ENCODE results near the gene ACTL7A. TPM values are rescaled to one million over a fixed set of nuclear protein-coding genes. Genes with fewer than 3 reads are reported as not detected.

ACTL7A gene
- total and polyA plus RNA-seq, 2 of the 13 experiments (the other 11 are each of a cell fraction or from before 2014, with no cell fraction given) = not detected

DNA sequence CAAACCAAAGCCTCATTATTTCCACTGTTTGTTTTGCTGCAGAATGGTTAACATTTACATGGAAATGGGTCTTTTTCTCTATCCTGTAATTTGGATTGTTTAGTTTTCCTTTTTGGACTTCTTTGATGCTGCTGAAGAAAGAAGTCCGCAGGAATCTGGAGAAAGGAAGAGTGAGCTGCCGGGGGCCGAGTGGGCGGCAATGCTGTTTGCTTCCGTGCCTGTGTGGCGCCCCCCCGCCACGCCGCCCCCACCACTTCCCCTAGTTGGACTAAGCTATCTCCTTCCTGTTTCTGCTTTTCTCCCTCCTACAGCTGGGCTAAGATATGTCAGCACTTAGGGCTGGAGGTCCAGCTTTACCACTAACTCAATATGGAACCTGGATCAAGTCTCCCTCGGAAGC is 46.0 kb upstream of the ACTL7A start:
- in situ Hi-C loops (cut with HindIII; ENCODE audit: extremely low pct_ligation_motif_present, low pct_unique_long_range_greater_than_20kb) (loop anchor here (25.0 kb wide), 1 partner anchor 1329 kb away; the partner anchor contains the start of gene KLF4), intact Hi-C loops (cut with micrococcal nuclease; ENCODE audit: unreplicated experiment) (no loop called here)
- DNase-seq (ENCODE audit: low spot score) = peak; percentile 60
- H3K79me2 ChIP-seq (ENCODE audit: insufficient read depth, low read length) = no peaks in the 10 kb centered on the region
- ATAC-seq = peak; percentile 56
- POLR2A ChIA-PET = no interaction called here
- CTCF ChIA-PET (ENCODE audit: low intra/inter-chr PET ratio, low total read pairs) = no interaction called here
- no peaks in the 10 kb centered on the region for H4K20me1 ChIP-seq (ENCODE audit: insufficient read depth, low read length)
- 11% methylated on average over 10 of the region's 10 CpGs for WGBS (ENCODE audit: low lambda C conversion rate)
- peak overlapping the region; percentile 3 to 17 (median 16); a peak in 4 of 6 replicates for H3K4me3 ChIP-seq (replicated peaks in 1 of 3; ENCODE audit: insufficient read depth in 1 of 3, low read depth in 2 of 3, low read length in 3 of 3)
- H3K4me1 ChIP-seq (ENCODE audit: insufficient read depth, low read length) = peaks cover 52% of the 10 kb centered on the region
- 0 out of 2 replicates have a peak overlapping the region, but pooled peaks have one; percentile 5 for H3K9ac ChIP-seq (ENCODE audit: insufficient read depth, low read depth, low read length)
- no TSS peak for BruUV-seq (replicated peaks)
- peak overlapping the region; percentile 5 for H3K27ac ChIP-seq (ENCODE audit: extremely low read length, insufficient read depth, low read length)
- peak overlapping the region; percentile 28 for H2AFZ ChIP-seq (ENCODE audit: low read length)
- H3K36me3 ChIP-seq (replicated peaks in 1 of 2; ENCODE audit: control insufficient read depth in 1 of 2, insufficient read depth in 2 of 2, low read length in 2 of 2) = no peaks in the 10 kb centered on the region
- H3K9me3 ChIP-seq (ENCODE audit: low read length) = no peaks in the 10 kb centered on the region
- no peaks in the 10 kb centered on the region for H3K27me3 ChIP-seq (ENCODE audit: control insufficient read depth in 1 of 2, insufficient read depth in 2 of 2, low read length in 2 of 2)
- FAIRE-seq = peak; percentile 32
- peak overlapping the region; percentile 55 for H3K4me2 ChIP-seq (ENCODE audit: low read depth, low read length)
- TF ChIP-seq, protein P1, sequence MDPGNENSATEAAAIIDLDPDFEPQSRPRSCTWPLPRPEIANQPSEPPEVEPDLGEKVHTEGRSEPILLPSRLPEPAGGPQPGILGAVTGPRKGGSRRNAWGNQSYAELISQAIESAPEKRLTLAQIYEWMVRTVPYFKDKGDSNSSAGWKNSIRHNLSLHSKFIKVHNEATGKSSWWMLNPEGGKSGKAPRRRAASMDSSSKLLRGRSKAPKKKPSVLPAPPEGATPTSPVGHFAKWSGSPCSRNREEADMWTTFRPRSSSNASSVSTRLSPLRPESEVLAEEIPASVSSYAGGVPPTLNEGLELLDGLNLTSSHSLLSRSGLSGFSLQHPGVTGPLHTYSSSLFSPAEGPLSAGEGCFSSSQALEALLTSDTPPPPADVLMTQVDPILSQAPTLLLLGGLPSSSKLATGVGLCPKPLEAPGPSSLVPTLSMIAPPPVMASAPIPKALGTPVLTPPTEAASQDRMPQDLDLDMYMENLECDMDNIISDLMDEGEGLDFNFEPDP (CRISPR knock-in tag; conservative IDR thresholded peaks at IDR 0.05) = no peak
- TF ChIP-seq REPIN1 (CRISPR knock-in tag; IDR thresholded peaks at IDR 0.05; ENCODE audit: borderline replicate concordance, low read depth) = no peak
- no peak for TF ChIP-seq SOX13 (IDR thresholded peaks at IDR 0.05)
- peak in 1 of 2 experiments; percentile 58; a peak in 2 of 4 replicates for TF ChIP-seq SOX13 (CRISPR knock-in tag; conservative IDR thresholded peaks at IDR 0.05 in 1 of 2, IDR thresholded peaks at IDR 0.05 in 1 of 2)
- TF ChIP-seq HNRNPK (IDR thresholded peaks at IDR 0.05; ENCODE audit: low read depth, low read length, poor library complexity, severe bottlenecking) = no peak
- TF ChIP-seq ZNF710 (CRISPR knock-in tag; IDR thresholded peaks at IDR 0.05; ENCODE audit: borderline replicate concordance) = peak; percentile 58; the same call in 1 of the 2 replicates
- TF ChIP-seq, protein P2, sequence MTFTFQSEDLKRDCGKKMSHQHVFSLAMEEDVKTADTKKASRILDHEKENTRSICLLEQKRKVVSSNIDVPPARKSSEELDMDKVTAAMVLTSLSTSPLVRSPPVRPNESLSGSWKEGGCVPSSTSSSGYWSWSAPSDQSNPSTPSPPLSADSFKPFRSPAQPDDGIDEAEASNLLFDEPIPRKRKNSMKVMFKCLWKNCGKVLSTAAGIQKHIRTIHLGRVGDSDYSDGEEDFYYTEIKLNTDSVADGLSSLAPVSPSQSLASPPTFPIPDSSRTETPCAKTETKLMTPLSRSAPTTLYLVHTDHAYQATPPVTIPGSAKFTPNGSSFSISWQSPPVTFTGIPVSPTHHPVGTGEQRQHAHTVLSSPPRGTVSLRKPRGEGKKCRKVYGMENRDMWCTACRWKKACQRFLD (CRISPR knock-in tag; IDR thresholded peaks at IDR 0.05; ENCODE audit: borderline replicate concordance) = no peak
- TF ChIP-seq SAP130 (CRISPR knock-in tag; IDR thresholded peaks at IDR 0.05; ENCODE audit: low read depth) = no peak; the same call in 1 of the 2 replicates
- TF ChIP-seq CTCF (CRISPR knock-in tag; IDR thresholded peaks at IDR 0.05) = 0 out of 2 replicates have a peak, but pooled peaks have one; percentile 8
- TF ChIP-seq ZNF383 (CRISPR knock-in tag; IDR thresholded peaks at IDR 0.05; ENCODE audit: borderline replicate concordance) = no peak
- no peak for TF ChIP-seq ZNF713 (CRISPR knock-in tag; IDR thresholded peaks at IDR 0.05)
- TF ChIP-seq ZSCAN22 (CRISPR knock-in tag; IDR thresholded peaks at IDR 0.05) = no peak
- no peak for TF ChIP-seq AGO1 (IDR thresholded peaks at IDR 0.05; ENCODE audit: low read depth, low read length, poor library complexity, severe bottlenecking)
- TF ChIP-seq TFE3 (CRISPR knock-in tag; IDR thresholded peaks at IDR 0.05) = no peak
- no peak for TF ChIP-seq HOXA5 (CRISPR knock-in tag; IDR thresholded peaks at IDR 0.05)
- TF ChIP-seq HNRNPL (IDR thresholded peaks at IDR 0.05; ENCODE audit: low read depth, low read length) = no peak

All from HepG2 (cell line).